ENCODE results near the gene RIPOR2. TPM values are rescaled to one million over a fixed set of nuclear protein-coding genes. Genes with fewer than 3 reads are reported as not detected.
"Not testable (repeated sequence)": the region's sequence is repeated elsewhere in the genome, so short reads cannot be mapped to it uniquely, and the experiment has no call there.

The RIPOR2 gene
- total RNA-seq, 1 experiment from 2014 or later = 0.20 TPM

DNA sequence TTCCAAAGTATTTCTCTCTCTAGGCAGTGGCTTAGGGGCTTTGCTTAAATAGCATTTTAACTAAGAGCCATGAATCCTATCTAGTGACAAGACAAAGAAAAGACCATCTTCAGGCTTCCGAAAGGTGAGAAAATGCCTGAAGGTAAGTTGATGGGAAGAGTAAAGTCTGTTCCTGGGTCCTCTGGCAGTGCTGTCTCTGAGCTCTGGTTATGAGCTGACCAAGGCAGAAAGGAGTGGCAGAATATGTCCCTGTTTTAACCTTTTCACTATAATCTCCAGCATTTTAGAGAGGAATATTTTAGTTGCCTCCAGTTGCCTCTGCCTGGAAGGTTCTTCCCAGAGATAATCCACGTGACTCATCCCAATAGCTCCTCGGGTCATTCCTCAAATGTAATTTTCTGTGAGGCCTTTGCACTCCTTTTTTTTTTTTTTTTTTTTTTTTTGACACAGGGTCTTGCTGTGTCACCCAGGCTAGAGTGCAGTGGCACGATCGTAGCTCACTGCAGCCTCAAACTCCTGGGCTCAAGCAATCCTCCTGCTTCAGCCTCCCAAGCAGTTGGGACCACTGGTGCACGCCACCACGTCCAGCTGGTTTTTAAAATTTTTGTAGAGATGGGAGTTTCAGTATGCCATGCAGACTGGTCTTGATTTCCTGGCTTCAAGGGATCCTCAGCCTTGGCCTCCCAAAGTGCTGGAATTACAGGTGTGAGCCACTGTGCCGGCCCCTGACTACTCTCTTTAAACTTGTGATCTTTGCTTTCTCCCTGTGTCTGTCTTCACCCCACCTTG lies 133.3 kb downstream of the RIPOR2 start:
- no peak for DNase-seq (ENCODE audit: low spot score)

DNA sequence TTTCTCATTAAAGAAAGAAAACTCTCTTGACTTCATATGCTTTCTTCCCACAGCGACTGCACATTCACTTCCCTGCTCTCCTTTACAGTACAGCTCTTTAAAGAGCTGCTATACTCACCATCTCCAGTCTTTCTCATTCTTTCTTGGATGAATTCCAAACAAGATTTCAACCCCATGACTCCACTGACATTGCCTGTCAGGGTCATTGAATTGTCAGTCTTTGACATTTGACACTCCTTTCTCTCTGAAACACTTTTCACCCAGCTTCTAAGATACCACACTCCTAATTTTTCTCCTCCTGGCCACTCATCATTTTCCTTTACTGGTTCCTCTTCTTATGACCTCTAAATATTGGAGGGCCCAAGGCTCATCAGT lies 136.2 kb downstream of the RIPOR2 start:
- no peak for DNase-seq (ENCODE audit: low spot score)

DNA sequence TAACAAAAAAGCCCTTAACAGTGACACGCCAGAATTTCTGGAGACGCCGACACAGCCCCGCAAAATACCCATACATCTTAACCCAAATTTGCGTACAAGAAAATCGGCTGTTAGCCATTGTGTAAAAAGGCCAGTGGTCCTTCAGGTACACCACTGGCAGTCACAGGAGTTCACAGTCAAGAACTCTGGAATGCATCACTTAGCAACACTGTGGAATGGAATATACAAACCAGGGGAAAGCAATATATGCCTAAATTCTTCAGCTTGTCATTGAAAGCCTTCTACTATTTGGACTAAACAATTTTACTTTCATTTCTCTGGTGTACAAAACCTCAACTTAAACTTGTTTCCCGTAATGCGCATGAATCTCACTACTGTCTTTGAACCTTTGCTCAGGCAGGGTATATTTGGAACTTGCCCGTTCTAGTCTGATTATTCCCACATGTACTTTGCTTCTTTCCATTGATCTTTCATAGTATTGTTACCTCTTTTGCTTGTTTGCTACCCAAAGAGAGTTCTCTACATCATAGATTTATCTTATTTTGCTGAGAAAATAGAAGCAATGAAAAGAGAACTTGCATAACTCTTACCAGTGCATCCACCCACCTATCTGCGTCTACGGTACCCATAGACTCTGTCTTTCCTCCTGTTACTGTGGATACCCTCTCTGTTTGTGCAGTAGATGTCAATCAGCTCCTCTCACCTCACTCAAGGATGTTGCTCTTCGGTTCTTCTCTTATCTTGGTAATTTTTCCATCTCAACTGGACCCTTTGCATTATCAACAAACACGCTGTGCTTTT lies 136.8 kb downstream of the RIPOR2 start, which contains the start of gene ARMH2:
Gene ARMH2 (minus strand): TSS at position 178 of the 801 bp plus-strand sequence. CDS start 60 bp downstream, at position 118.
- no peak for DNase-seq (ENCODE audit: low spot score)

DNA sequence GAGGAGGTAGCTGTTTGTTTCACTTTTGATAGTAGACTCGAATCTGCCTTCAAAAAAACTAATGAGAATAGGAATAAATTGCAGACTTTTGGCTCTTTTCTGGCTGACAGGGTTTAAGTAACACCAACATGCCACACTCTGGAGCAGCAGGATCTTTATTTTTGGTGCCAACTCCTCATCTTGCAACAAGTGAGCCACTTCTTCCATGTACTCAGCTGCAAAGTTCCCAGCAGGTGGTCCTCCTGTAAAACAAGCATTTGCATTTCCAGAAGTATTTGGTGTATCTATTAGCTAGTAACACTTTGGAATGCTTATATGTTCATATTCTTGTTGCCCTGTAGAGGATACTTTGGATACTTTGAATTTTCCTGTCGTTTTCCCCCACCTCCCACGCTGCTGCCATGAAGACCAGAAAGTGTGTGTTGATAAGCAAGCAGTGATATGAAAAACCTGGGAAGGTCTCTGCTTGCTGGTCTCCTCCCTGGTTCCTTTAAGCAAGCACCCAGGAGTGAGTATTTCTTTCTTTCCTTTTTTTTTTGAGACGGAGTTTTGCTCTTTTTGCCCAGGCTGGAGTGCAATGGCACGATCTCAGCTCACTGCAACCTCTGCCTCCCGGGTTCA lies 138.1 kb downstream of the RIPOR2 start:
- no peak for DNase-seq (ENCODE audit: low spot score)

DNA sequence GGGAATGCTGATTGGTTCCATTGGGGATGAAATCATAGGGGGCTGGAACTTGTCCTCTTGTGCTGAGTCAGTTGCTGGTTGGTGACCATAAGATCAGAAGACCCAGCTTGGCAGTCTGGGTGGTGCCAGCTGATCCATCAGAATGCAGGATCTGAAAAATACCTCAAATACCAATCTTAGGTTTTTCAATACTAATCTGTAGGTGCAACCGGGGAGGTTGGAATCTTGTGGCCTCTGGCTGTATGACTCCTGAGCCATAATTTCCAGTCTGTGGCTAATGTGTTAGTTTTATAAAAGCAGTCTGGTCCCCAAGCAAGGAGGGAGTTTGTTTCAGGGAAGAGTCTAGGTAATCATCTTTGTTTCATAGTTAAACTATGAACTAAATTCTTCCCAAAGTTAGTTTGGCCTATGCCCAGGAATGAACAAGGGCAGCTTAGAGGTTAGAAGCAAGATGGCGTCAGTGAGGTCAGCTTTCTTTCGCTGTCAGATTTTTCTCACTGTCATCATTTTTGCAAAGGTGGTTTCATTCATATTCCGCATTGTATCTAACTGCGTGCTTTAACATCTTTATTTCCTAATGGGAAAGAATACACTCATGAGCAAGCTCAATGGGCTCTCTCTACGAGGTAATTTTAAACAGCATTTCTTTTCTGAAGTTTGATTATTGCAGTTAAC lies 139.0 kb downstream of the RIPOR2 start:
- DNase-seq (ENCODE audit: low spot score) = no peak

DNA sequence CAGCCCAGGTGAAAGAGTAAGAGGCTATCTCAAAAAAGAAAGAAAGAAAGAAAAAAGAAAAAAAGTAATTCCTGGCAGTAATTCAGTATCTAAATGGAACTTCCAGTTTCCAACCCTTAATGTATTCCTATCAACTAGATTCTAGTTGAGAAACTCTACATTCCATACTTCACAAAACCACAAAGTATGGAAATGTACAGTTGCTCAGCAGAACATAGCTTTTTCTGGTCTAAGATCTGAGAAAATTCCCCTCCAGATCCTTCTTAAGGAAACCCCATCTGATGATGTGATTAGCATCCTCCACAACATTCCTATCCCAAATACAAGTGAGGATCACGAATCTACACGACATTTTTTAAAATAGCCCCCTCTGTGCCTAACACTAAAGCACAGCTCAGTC lies 140.7 kb downstream of the RIPOR2 start:
- no peak for DNase-seq (ENCODE audit: low spot score)

DNA sequence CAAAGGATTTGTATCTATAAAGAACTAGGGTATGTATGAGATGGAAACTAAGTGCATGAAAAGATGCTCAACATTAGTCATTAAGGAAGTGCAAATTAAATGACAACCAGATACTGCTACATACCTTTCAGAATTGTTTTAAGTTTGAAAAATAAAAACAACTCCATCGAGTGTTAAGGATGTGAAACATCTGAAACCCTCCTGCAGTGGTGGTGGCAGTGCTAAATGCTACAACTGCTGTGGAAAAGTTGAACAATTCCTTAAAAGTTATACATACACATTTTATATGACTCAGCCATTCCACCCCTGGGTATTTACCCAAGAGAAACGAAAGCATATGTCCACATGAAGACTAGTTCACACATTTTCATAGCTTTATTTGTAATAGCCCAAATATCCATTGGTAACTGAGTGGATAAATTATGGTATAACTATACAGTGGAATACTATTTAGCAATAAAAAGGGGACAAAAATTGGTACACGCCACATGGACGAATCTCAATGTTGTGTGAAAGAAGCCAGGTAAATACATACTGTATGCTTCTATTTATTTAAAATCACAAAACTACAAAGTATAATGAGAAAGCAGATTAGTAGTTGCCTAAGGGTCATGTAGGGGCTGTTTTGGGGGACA lies 147.6 kb downstream of the RIPOR2 start:
- no peak for DNase-seq (ENCODE audit: low spot score)

DNA sequence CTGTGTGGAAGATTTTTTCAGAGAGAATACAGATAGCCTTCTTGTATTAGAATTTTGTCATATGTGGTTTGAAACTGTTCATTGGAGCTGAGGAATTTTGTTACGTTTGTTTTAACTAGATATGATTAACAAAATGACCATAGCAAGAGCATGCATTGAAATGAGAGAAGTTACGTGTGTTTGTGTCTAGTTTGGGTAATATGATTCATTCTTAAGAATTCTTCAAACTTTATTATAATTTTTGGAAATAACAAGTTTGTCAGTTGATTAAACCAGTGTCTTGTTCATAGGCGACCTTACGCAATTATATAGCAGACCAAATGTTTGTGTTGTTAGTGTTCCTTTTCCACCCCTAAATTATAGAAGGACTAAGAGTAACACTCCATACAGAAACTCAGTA lies 155.6 kb downstream of the RIPOR2 start:
- DNase-seq (ENCODE audit: low spot score) = no peak

DNA sequence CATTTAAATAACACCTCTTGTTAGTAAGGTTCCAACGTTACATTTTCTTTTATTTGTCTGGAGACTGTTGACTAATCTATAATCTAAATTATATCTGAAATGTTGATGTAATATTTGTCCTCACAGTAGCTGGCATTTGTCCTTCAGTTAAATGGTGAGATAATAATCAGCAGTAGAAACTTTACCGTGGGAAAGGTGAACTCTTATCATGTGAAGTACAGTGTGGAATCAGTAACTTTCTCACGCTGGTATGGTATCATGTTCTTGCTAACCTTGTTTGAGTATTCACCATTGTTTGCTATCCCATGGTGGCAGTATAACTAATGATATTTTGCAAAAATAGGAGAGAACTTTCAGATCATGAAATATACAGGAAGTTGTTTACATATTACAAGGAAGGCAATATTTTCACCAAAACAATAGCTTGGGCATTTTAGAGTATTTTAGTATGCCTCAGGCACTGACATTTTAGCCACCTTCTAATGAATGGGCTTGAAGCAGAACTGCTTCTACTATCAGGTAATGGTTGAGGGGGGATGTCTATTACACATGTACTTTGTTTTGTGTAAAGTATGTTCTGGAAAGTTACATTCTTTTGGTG lies 156.2 kb downstream of the RIPOR2 start:
- DNase-seq (ENCODE audit: low spot score) = peak; percentile 56

DNA sequence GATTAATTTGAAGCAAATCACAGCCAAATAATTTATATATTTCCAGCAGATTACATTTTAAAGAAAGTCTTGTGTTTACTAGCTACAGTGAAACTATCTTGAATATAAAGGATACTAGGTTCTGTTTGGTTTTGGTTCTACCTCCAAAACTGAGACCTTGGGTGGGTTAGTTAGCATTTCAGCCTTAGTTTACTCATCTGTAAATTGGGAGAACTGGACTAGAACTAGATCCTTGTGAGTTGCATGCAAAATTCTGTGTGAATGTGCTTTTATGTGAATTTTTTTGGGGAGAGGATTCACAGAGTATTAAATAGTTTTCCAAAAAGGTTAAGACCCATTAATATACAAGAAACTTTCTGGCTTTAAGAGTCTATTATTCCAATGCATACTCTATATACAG lies 156.9 kb downstream of the RIPOR2 start:
- no peak for DNase-seq (ENCODE audit: low spot score)

DNA sequence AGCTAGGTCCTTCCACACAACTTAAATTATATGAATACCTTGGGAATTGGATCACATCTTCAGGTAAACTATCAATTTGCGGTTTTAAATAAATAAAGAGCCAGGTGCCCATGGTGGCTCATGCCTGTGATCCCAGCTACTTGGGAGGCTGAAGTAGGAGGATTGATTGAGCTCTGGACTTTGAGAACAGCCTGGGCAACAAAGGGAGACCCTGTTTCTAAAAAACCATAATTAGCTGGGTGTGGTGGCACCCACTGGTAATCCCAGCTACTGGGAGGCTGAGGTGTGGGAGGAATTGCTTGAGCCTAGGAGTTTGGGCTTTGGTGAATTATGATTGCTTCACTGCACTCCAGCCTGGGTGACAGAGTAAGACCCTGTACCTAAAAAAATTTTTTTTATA lies 157.6 kb downstream of the RIPOR2 start:
- DNase-seq (ENCODE audit: low spot score) = no peak

DNA sequence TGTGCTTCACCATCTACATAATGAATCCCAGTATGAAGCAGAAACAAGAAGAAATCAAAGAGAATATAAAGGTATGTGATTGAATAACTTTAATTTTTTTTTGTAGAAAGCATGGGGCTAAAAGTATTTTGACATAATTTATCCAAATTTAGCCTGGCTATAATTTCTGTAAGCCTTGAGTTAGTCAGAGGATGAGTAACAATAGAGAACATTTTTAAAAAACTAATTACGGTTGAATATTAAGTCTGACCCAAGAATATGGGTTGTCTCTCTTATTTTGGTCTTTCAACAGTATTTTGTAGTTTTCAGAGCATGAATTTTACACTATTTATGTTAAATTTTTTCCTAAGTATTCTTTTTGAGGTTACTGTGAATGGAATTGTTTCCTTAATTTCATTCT lies 158.5 kb downstream of the RIPOR2 start:
- no peak for DNase-seq (ENCODE audit: low spot score)

DNA sequence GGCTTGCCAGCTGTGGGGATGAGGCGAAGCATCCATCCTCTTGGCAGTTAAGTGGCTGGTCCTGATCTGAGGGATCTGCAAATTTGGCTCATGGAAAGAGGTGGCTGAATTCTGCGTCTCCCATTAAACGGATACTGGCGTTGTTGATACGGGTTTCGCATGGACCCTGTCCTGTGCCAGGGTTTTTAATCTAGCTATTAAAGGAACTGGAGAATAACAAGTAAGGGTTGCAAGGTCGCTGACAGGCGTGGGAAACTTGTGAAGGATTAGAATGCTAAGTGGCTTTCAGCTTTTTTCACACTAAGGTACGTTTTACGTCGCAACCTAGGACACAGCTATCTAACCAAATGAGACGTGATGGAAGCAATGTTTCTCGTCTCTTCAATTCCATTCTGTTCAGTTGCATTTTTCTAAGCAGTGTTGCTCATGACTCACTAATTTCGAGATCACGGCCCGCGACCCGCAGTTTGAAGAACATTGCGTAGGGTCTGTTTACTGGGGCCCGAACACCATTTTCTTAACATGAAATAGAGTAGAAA lies 160.2 kb downstream of the RIPOR2 start:
- no peak for DNase-seq (ENCODE audit: low spot score)

DNA sequence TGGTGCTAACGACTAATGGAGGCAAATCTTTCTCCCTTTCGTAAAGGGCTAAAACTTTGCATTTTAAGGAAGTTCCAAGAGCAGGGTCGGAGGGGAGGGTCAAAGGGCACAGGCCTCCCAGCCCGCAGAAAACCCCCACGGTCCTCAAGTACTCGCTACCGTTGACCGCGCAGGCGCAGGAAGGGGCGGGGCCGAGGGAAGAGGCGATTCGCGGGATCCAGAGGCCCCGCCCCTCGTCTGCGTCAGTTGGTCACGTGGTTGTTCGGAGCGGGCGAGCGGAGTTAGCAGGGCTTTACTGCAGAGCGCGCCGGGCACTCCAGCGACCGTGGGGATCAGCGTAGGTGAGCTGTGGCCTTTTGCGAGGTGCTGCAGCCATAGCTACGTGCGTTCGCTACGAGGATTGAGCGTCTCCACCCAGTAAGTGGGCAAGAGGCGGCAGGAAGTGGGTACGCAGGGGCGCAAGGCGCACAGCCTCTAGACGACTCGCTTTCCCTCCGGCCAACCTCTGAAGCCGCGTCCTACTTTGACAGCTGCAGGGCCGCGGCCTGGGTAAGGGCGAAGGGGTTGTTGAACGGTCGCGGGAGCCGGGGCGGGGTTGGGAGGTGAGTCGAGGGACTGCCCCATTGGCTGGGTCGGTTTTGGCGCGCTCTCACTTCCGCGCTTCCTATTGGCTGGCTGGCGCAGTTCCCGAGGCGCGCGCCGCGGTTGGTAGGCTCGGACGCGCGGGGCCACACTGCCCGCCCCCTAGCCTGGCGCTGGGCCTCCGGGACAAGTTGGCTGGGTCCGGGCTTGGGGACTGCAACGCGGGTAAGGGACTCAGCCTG lies 160.9 kb downstream of the RIPOR2 start, which contains the start of gene GMNN:
Gene GMNN (plus strand): TSS at position 242 of the 824 bp plus-strand sequence. CDS start 2,310 bp downstream, outside the sequence.
- peak; percentile 97 for DNase-seq (ENCODE audit: low spot score)

DNA sequence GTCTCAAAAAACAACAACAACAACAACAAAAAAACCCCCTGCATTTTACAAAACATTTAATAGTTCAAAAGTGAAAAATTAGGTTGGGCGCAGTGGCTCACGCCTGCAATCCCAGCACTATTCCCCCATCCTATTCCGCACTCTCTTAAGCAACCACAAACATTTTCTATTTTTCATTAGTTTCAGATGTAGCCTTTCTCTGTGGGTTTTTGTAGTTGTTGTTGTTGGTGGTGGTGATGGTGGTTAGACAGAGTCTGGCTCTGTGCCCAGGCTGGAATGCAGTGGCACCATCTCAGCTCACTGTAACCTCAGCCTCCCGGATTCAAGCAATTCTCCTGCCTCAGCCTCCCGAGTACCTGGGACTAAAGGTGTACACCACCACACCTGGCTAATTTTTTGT lies 167.4 kb downstream of the RIPOR2 start:
- no peak for DNase-seq (ENCODE audit: low spot score)

DNA sequence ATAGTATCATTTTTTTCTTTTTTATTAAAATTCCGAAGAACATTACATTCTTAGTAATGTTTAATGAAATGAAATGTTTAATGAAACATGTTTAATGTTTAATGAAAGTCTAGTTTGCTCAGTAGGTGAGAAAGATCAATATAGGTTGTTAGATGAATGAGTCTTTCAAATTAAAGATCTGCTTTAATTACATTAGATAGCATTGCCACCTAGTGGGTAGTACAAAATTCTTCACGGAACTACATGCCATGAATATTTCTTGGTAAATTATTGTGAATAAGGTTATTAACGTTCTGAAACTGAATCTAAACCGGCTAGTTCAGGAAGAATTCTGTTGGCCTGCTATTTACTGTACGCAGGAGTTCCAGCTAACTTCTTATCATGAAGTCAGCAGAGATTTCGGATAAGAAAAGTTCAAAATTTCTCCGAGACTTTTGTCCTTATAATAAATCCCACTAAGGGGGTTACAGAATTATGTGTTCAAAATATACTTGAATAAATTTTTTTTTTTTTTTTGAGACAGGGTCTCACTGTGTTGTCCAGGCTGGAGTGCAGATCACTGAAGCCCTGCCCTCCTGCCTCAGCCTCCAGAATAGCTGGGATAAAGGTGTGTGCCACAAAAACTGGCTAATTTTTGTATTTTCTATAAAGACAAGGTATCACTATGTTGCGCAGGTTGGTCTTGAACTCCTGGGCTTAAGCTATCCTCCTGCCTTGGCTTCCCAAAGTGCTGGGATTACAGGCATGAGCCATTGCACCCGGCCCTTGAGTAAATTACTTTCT lies 168.9 kb downstream of the RIPOR2 start:
- peak; percentile 54 for DNase-seq (ENCODE audit: low spot score)

DNA sequence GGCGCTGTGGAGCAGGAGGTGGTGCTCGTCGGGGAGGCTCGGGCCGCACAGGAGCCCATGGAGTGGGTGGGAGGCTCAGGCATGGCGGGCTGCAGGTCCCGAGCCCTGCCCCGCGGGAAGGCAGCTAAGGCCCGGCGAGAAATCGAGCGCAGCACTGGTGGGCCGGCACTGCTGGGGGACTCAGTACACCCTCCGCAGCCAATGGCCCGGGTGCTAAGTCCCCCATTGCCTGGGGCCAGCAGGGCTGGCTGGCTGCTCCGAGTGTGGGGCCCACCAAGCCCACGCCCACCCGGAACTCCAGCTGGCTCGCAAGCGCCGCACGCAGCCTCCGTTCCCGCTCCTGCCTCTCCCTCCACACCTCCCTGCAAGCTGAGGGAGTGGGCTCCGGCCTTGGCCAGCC lies 169.8 kb downstream of the RIPOR2 start:
- DNase-seq (ENCODE audit: low spot score) = not testable (repeated sequence)
